GM21619 (cell line): ENCODE results near the gene COPB2.
A peak's percentile ranks its signal among the peaks of the same experiment; 100 is the strongest.

Experiments
- ATAC-seq: cut with Tn5 transposase; IDR thresholded peaks from one replicate; pipeline ENCODE4 v1.9.1; 2021; ENCODE audit not compliant: unreplicated experiment

COPB2 gene

GRCh38 chr3:139329364-139329850 is 60.0 kb downstream of the COPB2 start:
- peak; percentile 97 for ATAC-seq

- ATAC-seq: no peak
Measured at GRCh38 chr3:139328356-139328755, 61.1 kb downstream of the COPB2 start.

- ATAC-seq: no peak
Measured at GRCh38 chr3:139327861-139328260, 61.6 kb downstream of the COPB2 start.

GRCh38 chr3:139327231-139327630 is 62.2 kb downstream of the COPB2 start:
- ATAC-seq: no peak

GRCh38 chr3:139326707-139327106 is 62.7 kb downstream of the COPB2 start:
- no peak for ATAC-seq

GRCh38 chr3:139326131-139326530 is 63.3 kb downstream of the COPB2 start:
- no peak for ATAC-seq

- no peak for ATAC-seq
Measured at GRCh38 chr3:139325551-139325950, 63.9 kb downstream of the COPB2 start.

- no peak for ATAC-seq
Measured at GRCh38 chr3:139324456-139324855, 65.0 kb downstream of the COPB2 start.

GRCh38 chr3:139323146-139323545 is 66.3 kb downstream of the COPB2 start:
- ATAC-seq: no peak

- no peak for ATAC-seq
Measured at GRCh38 chr3:139322346-139322745, 67.1 kb downstream of the COPB2 start.

GRCh38 chr3:139320551-139321309 is 68.7 kb downstream of the COPB2 start:
- ATAC-seq: no peak

- ATAC-seq: no peak
Measured at GRCh38 chr3:139319428-139320402, 69.7 kb downstream of the COPB2 start.

GRCh38 chr3:139318826-139319225 is 70.6 kb downstream of the COPB2 start:
- no peak for ATAC-seq

GRCh38 chr3:139318431-139318816 is 71.0 kb downstream of the COPB2 start:
- ATAC-seq: no peak

- no peak for ATAC-seq
Measured at GRCh38 chr3:139317660-139318430, 71.6 kb downstream of the COPB2 start.

GRCh38 chr3:139317215-139317614 is 72.2 kb downstream of the COPB2 start:
- no peak for ATAC-seq

- no peak for ATAC-seq
Measured at GRCh38 chr3:139313921-139314320, 75.5 kb downstream of the COPB2 start.

- no peak for ATAC-seq
Measured at GRCh38 chr3:139312959-139313358, 76.5 kb downstream of the COPB2 start.

GRCh38 chr3:139312416-139312815 is 77.0 kb downstream of the COPB2 start:
- no peak for ATAC-seq

- no peak for ATAC-seq
Measured at GRCh38 chr3:139311557-139311956, 77.9 kb downstream of the COPB2 start.

GRCh38 chr3:139310474-139310933 is 78.9 kb downstream of the COPB2 start:
- no peak for ATAC-seq
